Fibroblast of lung (primary cell): ENCODE results near the gene OR51E2. TPM values are rescaled to one million over a fixed set of nuclear protein-coding genes. Genes with fewer than 3 reads are reported as not detected.

Experiments used
- DNase-seq, 2 donors: peaks; one replicate each; pipeline versions ENCODE4 v3.0.0 to v3.0.0-alpha.2; 2010; ENCODE audit warnings: low read depth in 2 of 2
- H2AFZ ChIP-seq: 2 replicates; pipeline ENCODE4 v1.5.1; 2012; ENCODE audit warnings: low read length, control low read depth, inconsistent platforms
- H3K27ac ChIP-seq: 2 replicates; pipeline ENCODE4 v1.5.1; 2011; ENCODE audit warnings: low read length, control low read depth; ENCODE audit not compliant: insufficient read depth
- H3K27me3 ChIP-seq: 2 replicates; pipeline ENCODE4 v1.5.1; 2011; ENCODE audit warnings: mild to moderate bottlenecking, low read length; ENCODE audit not compliant: control insufficient read depth, insufficient read depth
- H3K36me3 ChIP-seq: 2 replicates; pipeline ENCODE4 v1.5.1; 2011; ENCODE audit warnings: low read length; ENCODE audit not compliant: control insufficient read depth, insufficient read depth
- H3K4me1 ChIP-seq: 2 replicates; pipeline ENCODE4 v1.5.1; 2011; ENCODE audit warnings: low read length; ENCODE audit not compliant: control insufficient read depth, insufficient read depth; ENCODE audit errors: extremely low read depth
- H3K4me2 ChIP-seq: 2 replicates; pipeline ENCODE4 v1.5.1; 2011; ENCODE audit warnings: low read length, control low read depth; ENCODE audit not compliant: insufficient read depth; ENCODE audit errors: extremely low read depth
- H3K4me3 ChIP-seq, 4 experiments: fragments of 200-600 bp in 1 of 4; sonication (generic) in 1 of 4; replicated peaks in 1 of 4; 2 replicates each; pipeline ENCODE4 v1.5.1; 2011 to 2016; ENCODE audit warnings: low read length in 4 of 4, low read depth in 3 of 4, mild to moderate bottlenecking in 3 of 4, control low read depth in 2 of 4, inconsistent platforms in 1 of 4, mixed read lengths in 1 of 4; ENCODE audit not compliant: insufficient read depth in 1 of 4; ENCODE audit errors: control extremely low read depth in 1 of 4
- H3K79me2 ChIP-seq: 2 replicates; pipeline ENCODE4 v1.5.1; 2012; ENCODE audit warnings: mild to moderate bottlenecking, low read length, inconsistent platforms; ENCODE audit not compliant: control insufficient read depth, insufficient read depth
- H3K9ac ChIP-seq: 2 replicates; pipeline ENCODE4 v1.5.1; 2011; ENCODE audit warnings: mild to moderate bottlenecking, low read length, control low read depth; ENCODE audit not compliant: insufficient read depth
- H3K9me3 ChIP-seq: 2 replicates; pipeline ENCODE4 v1.5.1; 2012; ENCODE audit warnings: low read depth, low read length; ENCODE audit not compliant: control insufficient read depth, insufficient read depth
- H4K20me1 ChIP-seq: 2 replicates; pipeline ENCODE4 v1.5.1; 2011; ENCODE audit warnings: low read length; ENCODE audit not compliant: control insufficient read depth, insufficient read depth; ENCODE audit errors: extremely low read depth
- EZH2 ChIP-seq: IDR thresholded peaks from 2 replicates; pipeline ENCODE4 v1.5.1; 2012; ENCODE audit warnings: low read length, control low read depth, mild to moderate bottlenecking; ENCODE audit errors: missing control alignments
- polyA plus RNA-seq, 2 donors: library from polyadenylated mRNA; depleted of rRNA in 1 of 2; stranded (reverse) in 1 of 2; unstranded in 1 of 2; fragments of >200 nt; gene quantifications; 2 replicates each; pipeline ENCODE4 v1.2.1, GENCODE V29; 2011 to 2012; ENCODE audit warnings: missing spikeins in 1 of 2
- total RNA-seq: library from RNA; depleted of rRNA; stranded (reverse); fragments of >200 nt; gene quantifications from 2 replicates; pipeline ENCODE4 v1.2.1, GENCODE V29; 2014
- TF ChIP-seq, protein P1 (sequence below), 2 donors: IDR thresholded peaks in 1 of 2; conservative IDR thresholded peaks in 1 of 2; 1 replicate in 1 of 2; 2 replicates in 1 of 2; pipeline ENCODE4 v1.5.1; 2011 to 2012; ENCODE audit warnings: low read length in 2 of 2, control low read depth in 1 of 2, inconsistent platforms in 1 of 2, low read depth in 1 of 2, mild to moderate bottlenecking in 1 of 2

Gene OR51E2
- total and polyA plus RNA-seq, 2 donors (not counting 1 experiment from before 2014, with no cell fraction given): 0.02 TPM; not detected in 1

DNA sequence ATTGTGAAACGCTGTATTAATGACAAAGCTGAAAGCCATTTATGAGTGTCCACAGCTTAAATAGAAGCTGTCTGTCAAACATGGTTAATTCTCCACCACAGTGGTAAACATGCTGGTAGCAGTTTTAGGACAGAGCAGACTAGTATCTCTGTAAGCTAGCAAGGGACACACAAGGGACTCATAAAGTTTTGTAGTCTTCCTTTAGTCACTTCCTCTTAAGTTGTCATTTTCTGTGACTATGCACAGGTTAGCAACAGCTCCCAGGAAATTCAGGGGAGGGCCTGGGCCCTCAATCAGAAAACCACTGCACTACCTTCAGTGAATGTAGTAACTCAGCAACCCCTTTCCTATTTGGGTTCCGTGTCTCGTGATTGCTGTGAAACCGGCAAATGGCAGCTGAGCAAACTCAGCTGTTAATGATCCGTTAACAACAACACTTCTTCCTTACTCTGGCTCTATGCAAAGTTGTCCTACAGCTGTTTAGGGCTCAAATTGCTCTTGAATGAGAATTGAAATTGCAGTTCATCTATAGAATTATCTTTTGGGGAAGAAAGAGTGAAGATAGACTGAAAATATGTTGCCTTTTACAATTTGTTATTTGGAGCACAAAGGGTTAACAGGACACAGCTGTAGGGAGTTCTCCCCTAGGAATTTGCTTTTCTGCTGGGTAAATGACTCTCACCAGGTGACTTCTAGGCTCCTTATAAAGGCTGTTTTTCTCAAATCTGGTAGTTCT is 6.6 kb upstream of the OR51E2 start, which contains the start of gene MMP26:
MMP26 (plus strand) TSS at position 731 of the 736 bp plus-strand sequence.
- Histone ChIP-seq H3K4me1 (no peaks in the 10 kb centered on the region), H3K4me2 (no peak within 1 kb of the TSS), H3K27me3 (no peaks in the 10 kb centered on the region), H3K9ac (no peak within 1 kb of the TSS), H3K9me3 (no peaks in the 10 kb centered on the region), H3K4me3 (no peak within 1 kb of the TSS), H3K36me3 (no peaks in the 10 kb centered on the region), H2AFZ (no peak within 1 kb of the TSS), H3K79me2 (no peaks in the 10 kb centered on the region), H3K27ac (no peak within 1 kb of the TSS), H4K20me1 (no peaks in the 10 kb centered on the region)
- no peak for DNase-seq
- TF ChIP-seq, protein P1, sequence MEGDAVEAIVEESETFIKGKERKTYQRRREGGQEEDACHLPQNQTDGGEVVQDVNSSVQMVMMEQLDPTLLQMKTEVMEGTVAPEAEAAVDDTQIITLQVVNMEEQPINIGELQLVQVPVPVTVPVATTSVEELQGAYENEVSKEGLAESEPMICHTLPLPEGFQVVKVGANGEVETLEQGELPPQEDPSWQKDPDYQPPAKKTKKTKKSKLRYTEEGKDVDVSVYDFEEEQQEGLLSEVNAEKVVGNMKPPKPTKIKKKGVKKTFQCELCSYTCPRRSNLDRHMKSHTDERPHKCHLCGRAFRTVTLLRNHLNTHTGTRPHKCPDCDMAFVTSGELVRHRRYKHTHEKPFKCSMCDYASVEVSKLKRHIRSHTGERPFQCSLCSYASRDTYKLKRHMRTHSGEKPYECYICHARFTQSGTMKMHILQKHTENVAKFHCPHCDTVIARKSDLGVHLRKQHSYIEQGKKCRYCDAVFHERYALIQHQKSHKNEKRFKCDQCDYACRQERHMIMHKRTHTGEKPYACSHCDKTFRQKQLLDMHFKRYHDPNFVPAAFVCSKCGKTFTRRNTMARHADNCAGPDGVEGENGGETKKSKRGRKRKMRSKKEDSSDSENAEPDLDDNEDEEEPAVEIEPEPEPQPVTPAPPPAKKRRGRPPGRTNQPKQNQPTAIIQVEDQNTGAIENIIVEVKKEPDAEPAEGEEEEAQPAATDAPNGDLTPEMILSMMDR (conservative IDR thresholded peaks at IDR 0.05 in 1 of 2, IDR thresholded peaks at IDR 0.05 in 1 of 2; ENCODE audit: low read depth in 1 of 2, low read length in 2 of 2): no peak
- no peak for TF ChIP-seq EZH2

DNA sequence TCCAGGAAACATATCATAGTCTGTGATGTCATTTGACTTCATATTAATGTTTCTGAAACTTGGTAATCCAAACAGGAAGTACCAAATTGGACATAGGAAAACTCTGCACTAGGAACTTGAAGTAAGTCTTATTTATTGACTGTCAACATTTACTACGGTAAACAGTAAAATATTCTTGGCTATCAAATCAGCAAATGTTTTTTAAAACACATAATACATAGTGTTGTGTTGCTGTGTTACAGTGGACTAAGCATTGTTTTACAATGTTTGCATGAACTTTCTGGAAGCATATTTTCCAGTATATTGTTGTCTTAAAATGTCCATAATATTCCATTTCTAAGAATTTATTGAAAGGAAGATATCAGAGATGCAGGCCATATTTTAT is 2.8 kb upstream of the OR51E2 start:
- TF ChIP-seq, protein P1 (conservative IDR thresholded peaks at IDR 0.05 in 1 of 2, IDR thresholded peaks at IDR 0.05 in 1 of 2; ENCODE audit: low read depth in 1 of 2, low read length in 2 of 2): no peak
- no peak for TF ChIP-seq EZH2
- DNase-seq: no peak
- no peak overlapping the region for H3K4me2 ChIP-seq
- no peaks in the 10 kb centered on the region for H4K20me1 ChIP-seq
- no peaks in the 10 kb centered on the region for H3K9me3 ChIP-seq
- no peaks in the 10 kb centered on the region for H3K27me3 ChIP-seq
- no peak overlapping the region for H3K4me3 ChIP-seq
- H3K27ac ChIP-seq: no peak overlapping the region
- no peaks in the 10 kb centered on the region for H3K36me3 ChIP-seq
- H3K79me2 ChIP-seq: no peaks in the 10 kb centered on the region
- H3K9ac ChIP-seq: no peak overlapping the region
- no peak overlapping the region for H2AFZ ChIP-seq
- H3K4me1 ChIP-seq: no peaks in the 10 kb centered on the region

DNA sequence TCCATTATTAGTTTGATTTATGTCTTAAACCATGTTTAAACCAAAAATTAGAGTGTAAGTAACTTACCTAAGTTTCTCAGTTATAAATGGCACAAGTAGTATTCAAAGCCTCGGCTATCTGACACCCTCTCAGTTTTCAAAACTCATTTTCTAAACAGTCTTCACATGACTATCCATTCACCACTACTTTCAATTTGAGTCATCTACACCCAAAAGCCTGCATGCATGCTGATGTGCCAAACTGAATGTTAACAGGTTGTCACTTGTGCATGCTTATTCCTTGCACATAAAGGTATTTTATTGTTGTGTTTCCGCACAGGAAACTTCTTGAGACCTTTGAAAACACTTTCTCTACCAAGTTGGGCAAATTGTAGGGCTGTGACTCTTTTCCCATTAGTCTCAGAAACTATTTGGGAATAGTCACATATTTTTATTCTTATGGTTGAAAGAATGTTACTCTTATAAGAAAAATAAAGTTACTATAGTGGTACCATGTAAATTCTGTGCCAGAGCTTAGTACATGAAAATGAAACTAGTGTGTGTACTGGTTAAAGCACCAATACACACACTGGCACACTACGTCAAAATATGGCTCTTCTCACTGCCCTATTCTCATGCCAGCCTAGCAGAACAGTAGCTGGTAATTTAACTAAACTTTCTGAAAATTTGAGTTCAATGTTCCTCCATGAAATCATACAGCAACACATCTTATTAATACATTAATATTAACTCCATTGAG is 2.2 kb upstream of the OR51E2 start:
- no peaks in the 10 kb centered on the region for H3K9me3 ChIP-seq
- no peak overlapping the region for H3K4me2 ChIP-seq
- no peaks in the 10 kb centered on the region for H3K36me3 ChIP-seq
- H3K4me1 ChIP-seq: no peaks in the 10 kb centered on the region
- no peaks in the 10 kb centered on the region for H3K79me2 ChIP-seq
- DNase-seq: no peak
- no peak for TF ChIP-seq EZH2
- TF ChIP-seq, protein P1 (conservative IDR thresholded peaks at IDR 0.05 in 1 of 2, IDR thresholded peaks at IDR 0.05 in 1 of 2; ENCODE audit: low read depth in 1 of 2, low read length in 2 of 2): no peak
- H4K20me1 ChIP-seq: no peaks in the 10 kb centered on the region
- H3K9ac ChIP-seq: no peak overlapping the region
- no peak overlapping the region for H3K4me3 ChIP-seq
- no peaks in the 10 kb centered on the region for H3K27me3 ChIP-seq
- H2AFZ ChIP-seq: no peak overlapping the region
- no peak overlapping the region for H3K27ac ChIP-seq
